Endothelial cell of umbilical vein (primary cell): ENCODE measurements around the gene ERBB4. TPM values are rescaled to one million over a fixed set of nuclear protein-coding genes. Genes with fewer than 3 reads are reported as not detected.

Source experiments
- BruUV-seq: library from RNA; stranded (reverse); fragments of 400-500 nt; replicated peaks from 2 replicates; lab custom pipeline; 2021; lab: Mats Ljungman, UMichigan
- CTCF ChIA-PET: fragments of 300-600, 350-600 bp; sonication (Branson Sonifier 250); formaldehyde crosslinking; loops from one replicate; lab custom pipeline; 2021; ENCODE audit warnings: antibody characterized with exemption, inconsistent platforms; lab: Charles Lee
- POLR2A ChIA-PET: fragments of 300-600, 350-600 bp; sonication (Branson Sonifier 250); formaldehyde crosslinking; loops from one replicate; lab custom pipeline; 2021; ENCODE audit warnings: antibody characterized with exemption, inconsistent platforms; lab: Charles Lee
- DNase-seq: peaks from one replicate; pipeline ENCODE4 v3.0.0-alpha.2; 2011; ENCODE audit warnings: low read depth, low spot score
- FAIRE-seq: peaks from 2 replicates; lab custom pipeline; 2011; peaks lifted over from hg19 to GRCh38; lab: Jason Lieb, UNC
- H2AFZ ChIP-seq: 2 replicates; pipeline ENCODE4 v1.6.0; 2012; ENCODE audit warnings: low read depth, low read length, control low read depth, inconsistent platforms
- H3K27ac ChIP-seq: 2 replicates; pipeline ENCODE4 v1.5.1; 2011; ENCODE audit warnings: low read depth, mild to moderate bottlenecking, control low read depth, low read length, moderate library complexity; ENCODE audit not compliant: insufficient read depth
- H3K27me3 ChIP-seq, 2 experiments: 2 replicates each; pipeline versions ENCODE4 v1.6.0 to v1.6.1; 2011; ENCODE audit warnings: low read length in 2 of 2, mixed read lengths in 1 of 2; ENCODE audit not compliant: control insufficient read depth in 2 of 2, insufficient read depth in 2 of 2
- H3K36me3 ChIP-seq, 2 experiments: 2 replicates in 1 of 2; 3 replicates in 1 of 2; pipeline ENCODE4 v1.5.1; 2011; ENCODE audit warnings: low read length in 2 of 2, mild to moderate bottlenecking in 1 of 2, moderate library complexity in 1 of 2; ENCODE audit not compliant: control insufficient read depth in 2 of 2, insufficient read depth in 2 of 2; ENCODE audit errors: extremely low read depth in 1 of 2
- H3K4me1 ChIP-seq: 3 replicates; pipeline ENCODE4 v1.5.1; 2011; ENCODE audit warnings: mild to moderate bottlenecking, low read length; ENCODE audit not compliant: control insufficient read depth, insufficient read depth; ENCODE audit errors: extremely low read depth
- H3K4me2 ChIP-seq: 2 replicates; pipeline ENCODE4 v1.6.1; 2011; ENCODE audit warnings: low read length, control low read depth, mixed read lengths; ENCODE audit not compliant: insufficient read depth
- H3K4me3 ChIP-seq, 3 experiments: fragments of 200-600 bp in 1 of 3; sonication (generic), shearing (Covaris generic) in 1 of 3; replicated peaks in 1 of 3; 2 replicates each; pipeline ENCODE4 v1.5.1; 2011 to 2016; ENCODE audit warnings: control low read depth in 3 of 3, low read length in 3 of 3, mild to moderate bottlenecking in 2 of 3, inconsistent platforms in 1 of 3, low read depth in 1 of 3, moderate library complexity in 1 of 3; ENCODE audit not compliant: insufficient read depth in 1 of 3
- H3K79me2 ChIP-seq: 2 replicates; pipeline ENCODE4 v1.6.0; 2012; ENCODE audit warnings: low read length, inconsistent platforms; ENCODE audit not compliant: control insufficient read depth, insufficient read depth
- H3K9ac ChIP-seq: replicated peaks from 2 replicates; pipeline ENCODE3; 2011; ENCODE audit warnings: low read length, control low read depth; ENCODE audit not compliant: insufficient read depth; ENCODE audit errors: extremely low read depth
- H3K9me1 ChIP-seq: replicated peaks from 3 replicates; pipeline ENCODE4 v1.6.0; 2011; ENCODE audit warnings: mild to moderate bottlenecking, low read length; ENCODE audit not compliant: control insufficient read depth, insufficient read depth; ENCODE audit errors: extremely low read depth
- H3K9me3 ChIP-seq: replicated peaks from 2 replicates; pipeline ENCODE4 v1.5.1; 2012; ENCODE audit warnings: low read length, inconsistent platforms; ENCODE audit not compliant: control insufficient read depth, insufficient read depth
- H4K20me1 ChIP-seq: replicated peaks from 2 replicates; pipeline ENCODE3; 2011; ENCODE audit warnings: mild to moderate bottlenecking, low read length; ENCODE audit not compliant: control insufficient read depth, insufficient read depth; ENCODE audit errors: extremely low read depth
- CTCF ChIP-seq, 2 donors: IDR thresholded peaks; 1 replicate in 1 of 2; 2 replicates in 1 of 2; pipeline ENCODE4 v1.5.1; 2011; ENCODE audit warnings: low read length in 2 of 2, mild to moderate bottlenecking in 2 of 2, moderate library complexity in 2 of 2, control low read depth in 1 of 2, inconsistent platforms in 1 of 2, low read depth in 1 of 2; ENCODE audit not compliant: insufficient read depth in 1 of 2; ENCODE audit errors: extremely low read depth in 1 of 2
- EZH2 ChIP-seq: IDR thresholded peaks from 2 replicates; pipeline ENCODE4 v1.6.1; 2012; ENCODE audit warnings: borderline replicate concordance, low read depth, mild to moderate bottlenecking, moderate library complexity, low read length, inconsistent platforms; ENCODE audit not compliant: severe bottlenecking
- FOS ChIP-seq: IDR thresholded peaks from 2 replicates; pipeline ENCODE4 v1.6.1; 2011; ENCODE audit warnings: mild to moderate bottlenecking, low read length, moderate library complexity, borderline replicate concordance; ENCODE audit not compliant: insufficient read depth
- GATA2 ChIP-seq: IDR thresholded peaks from 2 replicates; pipeline ENCODE4 v1.7.0; 2011; ENCODE audit warnings: low read depth, mild to moderate bottlenecking, moderate library complexity, mixed read lengths, low read length; ENCODE audit not compliant: insufficient read length, insufficient read depth
- MAX ChIP-seq: IDR thresholded peaks from 2 replicates; pipeline ENCODE4 v1.6.1; 2011; ENCODE audit not compliant: insufficient read depth, insufficient read length
- POLR2AphosphoS5 ChIP-seq: IDR thresholded peaks from 2 replicates; pipeline ENCODE4 v1.6.1; 2012; ENCODE audit warnings: low read depth, mild to moderate bottlenecking, control low read depth, low read length, moderate library complexity; ENCODE audit not compliant: insufficient read depth
- dilution Hi-C: fragments of 300-500 bp; cut with MboI; formaldehyde crosslinking; loops from one replicate; pipeline ENCODE4 v1.15.0; 2019; ENCODE audit warnings: low sequenced_read_pairs; ENCODE audit not compliant: extremely low pct_ligation_motif_present
- intact Hi-C: fragments of 100-400 bp; cut with micrococcal nuclease; formaldehyde crosslinking; loops from one replicate; pipeline ENCODE4 v1.10.0; 2022
- polyA plus RNA-seq, 4 experiments: library from polyadenylated mRNA; depleted of rRNA in 3 of 4; stranded (reverse) in 3 of 4; unstranded in 1 of 4; fragments of >200 nt; gene quantifications; 2 replicates each; pipeline versions ENCODE4 v1.2.1 to v1.2.3, GENCODE V29; 2011 to 2012; ENCODE audit warnings: missing spikeins in 1 of 4
- total RNA-seq: library from RNA; stranded (reverse); gene quantifications from 2 replicates; pipeline ENCODE4 v1.2.3, GENCODE V29; 2021

ERBB4 gene
- total and polyA plus RNA-seq, 2 donors (not counting 3 experiments of a cell fraction or from before 2014, with no cell fraction given) = 0.01 to 0.27 TPM

- no peaks in the 10 kb centered on the region for H3K79me2 ChIP-seq
- dilution Hi-C loops = no loop called here
- H4K20me1 ChIP-seq = no peaks in the 10 kb centered on the region
- no peaks in the 10 kb centered on the region for H3K36me3 ChIP-seq
- DNase-seq (no peak), FAIRE-seq (no peak)
- no TSS peak for BruUV-seq
- H3K27me3 ChIP-seq = no peaks in the 10 kb centered on the region
- no peak overlapping the region for H3K27ac ChIP-seq
- no peaks in the 10 kb centered on the region for H3K9me1 ChIP-seq
- no peak overlapping the region for H3K4me2 ChIP-seq
- no peak overlapping the region for H2AFZ ChIP-seq
- ChIA-PET CTCF (no interaction called here), POLR2A (no interaction called here)
- H3K4me1 ChIP-seq = no peaks in the 10 kb centered on the region
- H3K9me3 ChIP-seq = no peaks in the 10 kb centered on the region
- TF ChIP-seq MAX (no peak), GATA2 (no peak), POLR2AphosphoS5 (no peak), FOS (no peak), EZH2 (no peak), CTCF (IDR thresholded peaks at IDR 0.05; ENCODE audit: extremely low read depth in 1 of 2, insufficient read depth in 1 of 2, low read depth in 1 of 2, low read length in 2 of 2) (no peak)
- H3K4me3 ChIP-seq = no peak overlapping the region
- intact Hi-C loops = no loop called here
- no peak overlapping the region for H3K9ac ChIP-seq
Measured at GRCh38 chr2:212489719-212490346, 48.8 kb downstream of the ERBB4 start.
